CD8-positive, alpha-beta memory T cell (primary cell): ENCODE results near the gene MLYCD. TPM values are rescaled to one million over a fixed set of nuclear protein-coding genes. Genes with fewer than 3 reads are reported as not detected.
"Not testable (repeated sequence)": the region's sequence is repeated elsewhere in the genome, so short reads cannot be mapped to it uniquely, and the experiment has no call there.

ENCODE experiments used
- CTCF ChIA-PET: fragments of 350-600 bp; sonication (Branson Sonifier 250); formaldehyde crosslinking; loops from one replicate; lab custom pipeline; 2021; ENCODE audit warnings: antibody characterized with exemption; lab: Charles Lee
- POLR2A ChIA-PET: fragments of 350-600 bp; sonication (Branson Sonifier 250); formaldehyde crosslinking; loops from one replicate; lab custom pipeline; 2021; ENCODE audit warnings: antibody characterized with exemption; lab: Charles Lee
- DNase-seq, 5 donors: peaks; one replicate each; pipeline versions ENCODE4 v3.0.0 to v3.0.0-alpha.2; 2020 to 2022; ENCODE audit warnings: mixed read lengths in 1 of 5
- H3K27ac ChIP-seq: one replicate; pipeline ENCODE4 v1.7.0; 2013; ENCODE audit warnings: low read depth, mild to moderate bottlenecking, low read length, moderate library complexity
- H3K27me3 ChIP-seq: 2 replicates; pipeline ENCODE4 v1.7.0; 2013; ENCODE audit warnings: low read length, mild to moderate bottlenecking; ENCODE audit not compliant: insufficient read depth, poor library complexity, severe bottlenecking
- H3K36me3 ChIP-seq: 2 replicates; pipeline ENCODE4 v1.7.0; 2013; ENCODE audit warnings: mild to moderate bottlenecking, low read length, moderate library complexity; ENCODE audit not compliant: insufficient read depth
- H3K4me1 ChIP-seq: 2 replicates; pipeline ENCODE4 v1.7.0; 2013; ENCODE audit warnings: mild to moderate bottlenecking, low read length, moderate library complexity; ENCODE audit not compliant: insufficient read depth
- H3K4me3 ChIP-seq: 2 replicates; pipeline ENCODE4 v1.7.0; 2013; ENCODE audit warnings: mild to moderate bottlenecking, low read length
- H3K9me3 ChIP-seq: 2 replicates; pipeline ENCODE4 v1.7.0; 2013; ENCODE audit warnings: mild to moderate bottlenecking, low read length
- H3K27ac Mint-ChIP-seq, 8 donors: one replicate each; pipeline ENCODE4 v1.8.0; 2020 to 2021; ENCODE audit warnings: mixed read lengths in 8 of 8, mild to moderate bottlenecking in 6 of 8, inconsistent platforms in 3 of 8, moderate library complexity in 3 of 8
- H3K27me3 Mint-ChIP-seq, 2 donors: one replicate each; pipeline ENCODE4 v1.8.0; 2020 to 2021; ENCODE audit warnings: mixed read lengths in 2 of 2, mild to moderate bottlenecking in 1 of 2, moderate library complexity in 1 of 2
- H3K36me3 Mint-ChIP-seq, 3 donors: one replicate each; pipeline ENCODE4 v1.8.0; 2020 to 2021; ENCODE audit warnings: mixed read lengths in 3 of 3, inconsistent platforms in 1 of 3, mild to moderate bottlenecking in 1 of 3
- H3K4me1 Mint-ChIP-seq, 3 donors: one replicate each; pipeline ENCODE4 v1.8.0; 2020 to 2021; ENCODE audit warnings: mixed read lengths in 3 of 3, inconsistent platforms in 1 of 3, mild to moderate bottlenecking in 1 of 3
- H3K4me3 Mint-ChIP-seq, 7 donors: one replicate each; pipeline ENCODE4 v1.8.0; 2020 to 2021; ENCODE audit warnings: mixed read lengths in 7 of 7, mild to moderate bottlenecking in 6 of 7, moderate library complexity in 4 of 7, inconsistent platforms in 2 of 7
- H3K9me3 Mint-ChIP-seq, 5 donors: one replicate each; pipeline ENCODE4 v1.8.0; 2020 to 2022; ENCODE audit warnings: mixed read lengths in 5 of 5, mild to moderate bottlenecking in 3 of 5, moderate library complexity in 2 of 5, inconsistent platforms in 1 of 5
- polyA plus RNA-seq: library from polyadenylated mRNA; unstranded; fragments of 300-500 nt; fragmentation: Illumina TruSeq; gene quantifications from one replicate; pipeline ENCODE4 v1.2.3, GENCODE V29; 2021
- total RNA-seq, 2 experiments: library from RNA; stranded (reverse); gene quantifications; one replicate each; pipeline ENCODE4 v1.2.3, GENCODE V29; 2021

MLYCD gene
- total and polyA plus RNA-seq, 3 experiments from 2014 or later = 2.7 to 3.8 (median 3.8) TPM

DNA sequence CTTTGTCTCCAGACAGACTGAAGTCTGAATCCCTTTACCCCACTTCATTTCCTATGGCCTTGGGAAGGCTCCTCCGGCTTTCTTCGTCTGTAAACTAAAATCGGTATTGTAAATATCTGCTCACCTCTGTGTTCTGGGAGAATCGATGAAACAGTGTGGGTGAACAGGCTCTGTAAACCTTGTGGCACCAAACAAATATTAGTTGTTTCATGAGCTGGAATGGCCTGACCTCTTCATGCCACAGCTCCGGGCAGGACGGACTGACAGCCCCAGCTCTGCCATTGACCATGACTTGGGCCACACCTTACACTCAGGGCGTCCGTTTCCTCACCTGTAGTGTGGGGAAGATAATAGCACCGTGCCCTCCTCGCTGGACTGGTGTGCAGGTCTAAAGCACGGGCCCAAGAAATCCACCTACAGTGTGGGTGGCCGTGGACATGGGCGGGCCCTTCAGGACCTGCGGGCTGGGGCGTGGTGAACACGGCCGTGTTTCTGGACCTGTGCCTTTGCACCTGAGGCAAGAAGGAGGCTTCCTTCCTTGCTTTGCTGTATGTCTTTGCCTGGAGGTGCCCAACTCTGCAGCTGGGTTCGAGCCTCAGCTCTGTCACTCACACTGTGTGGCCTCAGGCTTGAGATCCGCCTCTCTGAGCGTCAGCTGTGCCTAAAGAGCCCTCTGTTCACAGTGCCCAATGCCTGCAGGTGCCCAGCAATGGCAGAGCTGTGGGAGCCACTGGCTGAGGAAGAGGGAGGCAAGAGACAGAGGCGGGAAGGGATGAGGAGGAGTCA, 48.1 kb downstream of the MLYCD start:
- Histone ChIP-seq H3K4me1 (no peaks in the 10 kb centered on the region), H3K27ac (no peak overlapping the region), H3K36me3 (no peaks in the 10 kb centered on the region), H3K27me3 (no peaks in the 10 kb centered on the region), H3K9me3 (no peaks in the 10 kb centered on the region), H3K4me3 (no peak overlapping the region)
- no peak overlapping the region for H3K27ac Mint-ChIP-seq
- no peaks in the 10 kb centered on the region for H3K4me1 Mint-ChIP-seq
- no peak for DNase-seq
- no peaks in the 10 kb centered on the region for H3K36me3 Mint-ChIP-seq
- no peaks in the 10 kb centered on the region for H3K9me3 Mint-ChIP-seq
- POLR2A ChIA-PET = no interaction called here
- CTCF ChIA-PET = interaction anchor here (1.5 kb wide), 1 partner anchor 12 kb away, joined by 3 read pairs; no protein-coding TSS in a partner anchor
- H3K27me3 Mint-ChIP-seq = no peaks in the 10 kb centered on the region
- H3K4me3 Mint-ChIP-seq = no peak overlapping the region

DNA sequence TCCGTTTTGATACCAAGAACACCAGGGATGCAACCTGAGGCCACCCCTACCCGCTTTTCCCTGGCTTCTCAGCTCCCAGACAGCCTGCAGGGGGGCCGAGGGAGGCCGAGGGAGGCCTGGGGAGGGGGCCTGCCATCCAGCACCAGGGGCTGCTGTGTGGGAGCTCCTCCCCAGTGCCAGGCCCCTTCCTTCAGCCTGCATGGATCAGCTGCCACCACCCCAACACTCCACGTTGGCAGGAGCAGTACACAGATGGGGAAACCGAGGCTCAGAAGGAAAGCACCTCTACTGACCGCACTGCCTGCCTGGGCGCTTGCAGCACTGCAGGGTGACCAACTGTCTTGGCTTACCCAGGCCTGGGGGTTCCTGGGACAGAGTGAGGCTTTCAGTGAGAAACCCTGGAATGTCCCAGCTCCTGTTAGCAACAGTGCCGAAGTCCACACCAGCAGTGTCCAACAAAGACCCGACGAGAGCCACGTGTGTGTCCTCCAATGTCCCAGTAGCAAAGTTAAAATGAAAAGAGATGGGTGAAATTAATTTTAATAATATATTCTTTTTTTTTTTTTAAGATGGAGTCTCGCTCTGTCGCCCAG, 48.8 kb downstream of the MLYCD start:
- Histone ChIP-seq H3K27ac (no peak overlapping the region), H3K27me3 (no peaks in the 10 kb centered on the region), H3K4me1 (no peaks in the 10 kb centered on the region), H3K4me3 (no peak overlapping the region), H3K36me3 (no peaks in the 10 kb centered on the region), H3K9me3 (no peaks in the 10 kb centered on the region)
- Mint-ChIP-seq H3K4me3 (no peak overlapping the region), H3K9me3 (no peaks in the 10 kb centered on the region), H3K36me3 (no peaks in the 10 kb centered on the region), H3K27ac (no peak overlapping the region), H3K27me3 (peaks cover 0 to 4% of the 10 kb centered on the region in 2 donors), H3K4me1 (no peaks in the 10 kb centered on the region)
- no peak for DNase-seq
- ChIA-PET CTCF (interaction anchor here (1.5 kb wide), 1 partner anchor 12 kb away, joined by 3 read pairs; no protein-coding TSS in a partner anchor), POLR2A (no interaction called here)

DNA sequence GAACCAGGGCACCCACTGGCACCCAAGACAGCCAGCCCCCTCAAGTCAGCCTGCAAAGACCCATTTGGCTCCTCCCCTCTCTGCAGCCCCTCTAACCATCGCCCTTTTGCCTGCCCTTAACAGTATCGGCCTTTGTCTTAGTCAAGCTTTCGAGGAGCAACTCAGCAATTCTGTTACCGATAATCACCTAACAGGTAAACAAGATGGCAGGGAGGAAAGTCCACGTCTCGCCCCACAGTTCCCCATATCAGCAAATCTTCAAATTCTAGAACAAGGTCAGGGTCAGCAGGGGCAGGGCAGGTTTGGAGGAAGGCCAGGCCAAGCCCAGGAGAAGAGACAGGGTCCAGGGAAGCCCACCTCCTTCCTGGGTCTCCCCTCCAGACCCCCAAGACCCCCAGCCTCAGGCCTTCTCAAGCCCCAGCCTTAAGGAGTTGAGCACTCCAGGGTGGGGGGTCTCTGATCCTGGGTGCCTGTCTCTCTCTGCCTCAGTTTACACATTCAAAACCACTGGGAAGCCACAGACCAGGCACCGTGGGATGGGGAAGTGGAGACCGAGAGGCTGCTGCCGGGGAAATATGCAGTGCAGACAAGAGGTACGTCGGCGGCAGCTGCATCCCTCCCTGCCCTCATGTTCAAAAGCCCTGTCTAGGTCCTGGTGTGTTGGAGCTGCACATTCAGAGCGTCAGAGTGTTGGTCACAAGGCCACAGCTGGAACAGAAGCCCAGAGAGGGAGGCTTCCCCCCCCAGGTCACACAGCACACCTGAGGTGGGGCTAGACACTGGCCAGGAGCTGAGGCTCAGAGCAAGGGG, 50.2 kb downstream of the MLYCD start:
- Histone ChIP-seq H3K4me3 (no peak overlapping the region), H3K9me3 (no peaks in the 10 kb centered on the region), H3K36me3 (no peaks in the 10 kb centered on the region), H3K27me3 (peaks cover 6% of the 10 kb centered on the region), H3K4me1 (no peaks in the 10 kb centered on the region), H3K27ac (no peak overlapping the region)
- peaks cover 0 to 4% (median 3%) of the 10 kb centered on the region in 3 donors for H3K4me1 Mint-ChIP-seq
- peak overlapping the region in 1 of 8 donors; percentile 73 for H3K27ac Mint-ChIP-seq
- no peaks in the 10 kb centered on the region for H3K36me3 Mint-ChIP-seq
- H3K9me3 Mint-ChIP-seq = no peaks in the 10 kb centered on the region
- CTCF ChIA-PET = no interaction called here
- peaks cover 3 to 9% of the 10 kb centered on the region in 2 donors for H3K27me3 Mint-ChIP-seq
- POLR2A ChIA-PET = no interaction called here
- H3K4me3 Mint-ChIP-seq = no peak overlapping the region
- no peak for DNase-seq

DNA sequence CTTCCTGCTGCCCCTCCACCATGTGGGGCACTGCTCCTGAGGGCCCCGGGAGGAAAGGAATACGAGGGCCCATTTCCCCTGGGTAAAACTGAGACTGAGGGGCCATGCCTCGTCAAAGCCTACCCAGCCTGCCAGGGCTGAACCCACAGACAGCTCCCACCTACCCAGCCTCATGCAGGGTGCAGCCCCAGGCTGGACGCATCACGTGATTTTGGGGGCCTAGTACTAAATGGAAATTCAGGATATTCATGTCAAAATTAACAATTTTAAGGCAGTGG, 50.7 kb downstream of the MLYCD start:
- Histone ChIP-seq H3K27ac (no peak overlapping the region), H3K4me3 (no peak overlapping the region), H3K9me3 (no peaks in the 10 kb centered on the region), H3K4me1 (no peaks in the 10 kb centered on the region), H3K27me3 (peaks cover 6% of the 10 kb centered on the region), H3K36me3 (no peaks in the 10 kb centered on the region)
- H3K27me3 Mint-ChIP-seq = peaks cover 9 to 10% of the 10 kb centered on the region in 2 donors
- H3K36me3 Mint-ChIP-seq = no peaks in the 10 kb centered on the region
- H3K9me3 Mint-ChIP-seq = no peaks in the 10 kb centered on the region
- H3K4me1 Mint-ChIP-seq = peaks cover 0 to 7% (median 6%) of the 10 kb centered on the region in 3 donors
- ChIA-PET CTCF (no interaction called here), POLR2A (no interaction called here)
- no peak overlapping the region for H3K27ac Mint-ChIP-seq
- H3K4me3 Mint-ChIP-seq = no peak overlapping the region
- no peak for DNase-seq

DNA sequence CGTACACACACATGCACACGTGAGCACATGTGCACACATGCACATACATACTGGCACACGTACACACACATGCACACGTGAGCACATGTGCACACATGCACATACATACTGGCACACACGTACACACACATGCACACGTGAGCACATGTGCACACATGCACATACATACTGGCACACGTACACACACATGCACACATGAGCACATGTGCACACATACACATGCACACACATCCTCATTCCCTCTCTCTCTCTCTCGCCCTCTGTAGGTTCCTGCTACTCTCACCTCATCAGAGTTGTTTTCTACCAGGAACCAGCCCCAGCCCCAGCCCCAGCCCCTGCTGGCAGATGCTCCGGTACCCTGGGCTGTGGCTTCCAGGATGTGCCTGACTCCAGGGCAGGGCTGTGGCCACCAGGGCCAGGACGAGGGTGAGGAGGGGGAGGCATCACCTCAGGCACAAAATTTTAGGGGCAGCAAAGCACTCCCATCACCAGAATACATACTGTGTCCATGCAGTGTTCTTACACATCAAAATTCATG, 52.0 kb downstream of the MLYCD start:
- H3K4me1 ChIP-seq, H3K4me3 Mint-ChIP-seq, POLR2A ChIA-PET, H3K9me3 Mint-ChIP-seq, CTCF ChIA-PET, H3K9me3 ChIP-seq, DNase-seq, H3K27ac Mint-ChIP-seq, H3K4me1 Mint-ChIP-seq, H3K27ac ChIP-seq, H3K27me3 ChIP-seq, H3K36me3 Mint-ChIP-seq, H3K36me3 ChIP-seq, H3K4me3 ChIP-seq: not testable (repeated sequence)
- peaks cover 13 to 15% of the 10 kb centered on the region in 2 donors for H3K27me3 Mint-ChIP-seq

DNA sequence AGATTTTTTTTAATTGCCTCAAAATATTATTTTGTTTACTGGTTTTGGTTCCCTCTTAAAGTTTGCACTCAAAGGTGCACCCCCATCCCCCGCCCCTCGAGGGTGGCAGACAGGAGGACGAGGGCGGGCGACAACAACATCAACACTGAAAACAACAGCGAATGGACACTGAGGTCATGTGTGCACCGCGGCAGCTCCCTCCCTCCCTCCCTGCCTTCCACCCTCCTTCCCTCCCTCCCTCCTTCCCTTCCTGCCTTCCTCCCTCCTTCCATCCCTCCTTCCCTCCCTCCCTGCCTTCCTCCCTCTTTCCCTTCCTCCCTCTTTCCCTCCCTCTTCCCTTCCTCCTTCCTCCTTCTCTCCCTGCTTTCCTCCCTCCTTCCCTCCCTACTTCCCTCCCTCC, 52.6 kb downstream of the MLYCD start:
- ChIA-PET POLR2A (no interaction called here), CTCF (no interaction called here)

DNA sequence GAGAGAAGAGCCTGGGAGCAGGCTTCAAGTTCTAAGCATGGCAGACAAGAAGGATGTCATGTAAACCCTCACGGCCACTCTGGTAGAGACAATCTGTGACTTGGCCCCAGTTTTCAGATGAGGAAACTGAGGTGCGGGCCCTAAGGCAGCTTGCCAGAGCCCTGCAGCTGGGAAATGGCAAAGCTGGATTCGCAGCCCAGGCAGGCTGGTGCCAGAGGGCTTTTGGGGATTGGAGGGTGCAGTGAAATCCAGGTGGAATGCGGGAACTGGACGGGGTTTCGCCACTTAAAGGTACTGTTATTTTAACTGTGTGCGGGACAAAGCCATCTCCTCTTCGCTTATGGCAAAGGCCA, 53.6 kb downstream of the MLYCD start:
- Mint-ChIP-seq H3K4me1 (peaks cover 0 to 7% (median 6%) of the 10 kb centered on the region in 3 donors), H3K27ac (no peak overlapping the region), H3K27me3 (peaks cover 18 to 22% of the 10 kb centered on the region in 2 donors), H3K4me3 (no peak overlapping the region), H3K9me3 (no peaks in the 10 kb centered on the region), H3K36me3 (no peaks in the 10 kb centered on the region)
- ChIA-PET CTCF (interaction anchor here (3.3 kb wide), 1 partner anchor 234 kb away, joined by 9 read pairs; the partner anchor contains the start of gene TAF1C), POLR2A (no interaction called here)
- DNase-seq = no peak
- H3K36me3 ChIP-seq = no peaks in the 10 kb centered on the region
- H3K27me3 ChIP-seq = peaks cover 6% of the 10 kb centered on the region
- H3K27ac ChIP-seq = peak overlapping the region; percentile 54
- H3K9me3 ChIP-seq = no peaks in the 10 kb centered on the region
- no peak overlapping the region for H3K4me3 ChIP-seq
- H3K4me1 ChIP-seq = no peaks in the 10 kb centered on the region

More for the DNA sequence above, 52.6 kb downstream of the MLYCD start:
- H3K9me3 Mint-ChIP-seq = no peaks in the 10 kb centered on the region
- no peak overlapping the region for H3K27ac Mint-ChIP-seq
- no peaks in the 10 kb centered on the region for H3K4me1 ChIP-seq
- H3K4me3 Mint-ChIP-seq = no peak overlapping the region
- DNase-seq = no peak
- H3K9me3 ChIP-seq = no peaks in the 10 kb centered on the region
- H3K27me3 Mint-ChIP-seq = peaks cover 14 to 16% of the 10 kb centered on the region in 2 donors
- no peak overlapping the region for H3K4me3 ChIP-seq
- H3K27ac ChIP-seq = no peak overlapping the region
- peaks cover 0 to 7% (median 6%) of the 10 kb centered on the region in 3 donors for H3K4me1 Mint-ChIP-seq
- H3K36me3 Mint-ChIP-seq = no peaks in the 10 kb centered on the region
- peaks cover 6% of the 10 kb centered on the region for H3K27me3 ChIP-seq
- H3K36me3 ChIP-seq = no peaks in the 10 kb centered on the region
